Peyer's patch (tissue), 4 donors: ENCODE results near the gene IGFBP4.

Experiments used
- POLR2A ChIP-seq, 2 donors: fragments of 450-650 bp; IDR thresholded peaks; one replicate each; pipeline ENCODE4 v1.5.1; 2017; ENCODE audit warnings: antibody characterized with exemption in 2 of 2, mild to moderate bottlenecking in 2 of 2, moderate library complexity in 2 of 2
- TF ChIP-seq, protein P1 (sequence below), 6 experiments: fragments of 450-650 bp in 4 of 6; fragments of 200-600 bp in 2 of 6; sonication (generic) in 1 of 6; IDR thresholded peaks; one replicate each; pipeline ENCODE4 v1.5.1; 2017 to 2019; ENCODE audit warnings: antibody characterized with exemption in 6 of 6, mild to moderate bottlenecking in 3 of 6, moderate library complexity in 1 of 6

DNA sequence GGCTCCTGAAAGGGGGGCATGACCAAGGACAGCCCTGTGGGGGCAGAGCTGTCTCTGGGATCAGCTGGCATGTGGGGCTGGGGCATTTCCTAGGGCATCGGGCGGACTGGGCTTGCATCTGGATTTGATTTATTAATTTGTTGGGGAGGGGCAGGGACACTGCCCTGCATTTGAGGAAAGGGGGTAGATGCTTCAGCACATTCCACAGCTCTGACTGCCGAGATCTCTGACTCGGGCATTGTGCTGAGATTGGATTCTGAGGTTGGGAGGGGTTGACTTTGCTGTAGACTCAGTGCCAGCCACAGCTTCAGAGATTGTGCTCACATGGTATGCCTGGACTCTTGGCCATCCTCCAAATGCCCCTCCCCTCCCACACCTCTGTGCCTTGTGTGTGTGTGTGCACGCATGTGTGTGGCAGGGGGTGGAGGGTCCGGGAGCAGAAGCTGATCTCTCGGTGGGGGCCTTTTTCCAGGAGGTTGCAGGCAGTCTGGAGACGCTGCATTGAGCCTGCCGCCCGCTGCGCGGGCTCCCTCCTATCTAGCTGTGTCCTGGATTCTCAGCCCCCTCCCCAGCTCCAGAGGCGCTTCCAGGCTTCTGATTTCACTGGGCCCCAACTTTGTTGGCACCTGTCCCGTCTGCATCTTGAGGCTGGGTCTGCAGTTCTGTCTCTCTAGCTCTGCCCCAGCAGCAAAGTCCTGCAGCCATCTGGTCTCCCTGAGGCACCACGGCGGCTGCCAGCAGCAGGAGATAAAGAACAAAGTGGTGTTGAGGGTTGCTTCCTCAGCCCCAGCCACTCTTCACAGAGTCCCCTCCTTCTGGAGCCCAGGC lies 14.9 kb downstream of the IGFBP4 start:
- TF ChIP-seq POLR2A (IDR thresholded peaks at IDR 0.05), result no peak
- TF ChIP-seq, protein P1, sequence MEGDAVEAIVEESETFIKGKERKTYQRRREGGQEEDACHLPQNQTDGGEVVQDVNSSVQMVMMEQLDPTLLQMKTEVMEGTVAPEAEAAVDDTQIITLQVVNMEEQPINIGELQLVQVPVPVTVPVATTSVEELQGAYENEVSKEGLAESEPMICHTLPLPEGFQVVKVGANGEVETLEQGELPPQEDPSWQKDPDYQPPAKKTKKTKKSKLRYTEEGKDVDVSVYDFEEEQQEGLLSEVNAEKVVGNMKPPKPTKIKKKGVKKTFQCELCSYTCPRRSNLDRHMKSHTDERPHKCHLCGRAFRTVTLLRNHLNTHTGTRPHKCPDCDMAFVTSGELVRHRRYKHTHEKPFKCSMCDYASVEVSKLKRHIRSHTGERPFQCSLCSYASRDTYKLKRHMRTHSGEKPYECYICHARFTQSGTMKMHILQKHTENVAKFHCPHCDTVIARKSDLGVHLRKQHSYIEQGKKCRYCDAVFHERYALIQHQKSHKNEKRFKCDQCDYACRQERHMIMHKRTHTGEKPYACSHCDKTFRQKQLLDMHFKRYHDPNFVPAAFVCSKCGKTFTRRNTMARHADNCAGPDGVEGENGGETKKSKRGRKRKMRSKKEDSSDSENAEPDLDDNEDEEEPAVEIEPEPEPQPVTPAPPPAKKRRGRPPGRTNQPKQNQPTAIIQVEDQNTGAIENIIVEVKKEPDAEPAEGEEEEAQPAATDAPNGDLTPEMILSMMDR (IDR thresholded peaks at IDR 0.05), result no peak
